ENCODE results near the gene RNF19B. TPM values are rescaled to one million over a fixed set of nuclear protein-coding genes. Genes with fewer than 3 reads are reported as not detected.
"Not testable (repeated sequence)": the region's sequence is repeated elsewhere in the genome, so short reads cannot be mapped to it uniquely, and the experiment has no call there.

The RNF19B gene
- total RNA-seq, 1 donor from 2014 or later = 12.3 TPM

DNA sequence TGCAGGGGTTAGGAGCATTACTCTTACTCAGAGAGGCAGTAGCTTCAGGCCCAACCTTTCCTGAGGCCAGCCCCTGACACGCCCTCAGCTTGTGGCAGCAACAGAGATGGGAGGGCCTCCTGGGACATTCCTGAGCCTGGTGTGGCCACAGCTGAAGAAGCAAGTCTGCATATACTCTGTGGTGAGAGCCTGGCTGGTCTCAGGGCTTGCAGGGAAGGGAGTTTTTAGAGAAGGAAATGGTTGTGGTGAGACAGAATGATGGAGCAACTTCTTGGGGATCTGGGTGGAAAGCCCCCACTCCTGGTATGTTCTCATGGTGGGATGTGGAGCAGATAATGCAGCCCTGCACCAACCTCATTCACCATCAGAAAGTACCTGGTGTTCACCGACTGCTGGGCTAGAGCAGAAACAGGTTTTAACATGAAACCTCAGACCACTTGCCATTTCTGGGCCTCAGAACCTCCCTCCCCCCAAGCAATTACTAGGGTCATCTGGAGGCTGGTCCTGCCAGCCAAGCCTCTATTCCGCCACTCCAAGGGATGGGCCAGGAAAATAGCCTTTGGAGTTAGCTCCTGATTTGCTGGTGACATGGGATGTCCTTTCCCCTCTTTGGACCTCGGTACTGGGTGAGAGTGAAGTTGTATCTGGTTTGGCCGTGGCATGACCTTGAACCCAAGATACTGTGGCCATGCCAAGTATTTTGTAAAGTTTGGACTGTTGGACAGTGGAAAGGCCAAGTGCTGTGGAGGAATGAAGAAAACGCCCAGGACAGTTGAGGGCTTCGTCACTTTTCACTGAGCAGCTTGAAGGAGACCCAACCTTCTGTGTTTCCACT lies 28.1 kb upstream of the RNF19B start:
- DNase-seq (ENCODE audit: low spot score) = peak; percentile 91

DNA sequence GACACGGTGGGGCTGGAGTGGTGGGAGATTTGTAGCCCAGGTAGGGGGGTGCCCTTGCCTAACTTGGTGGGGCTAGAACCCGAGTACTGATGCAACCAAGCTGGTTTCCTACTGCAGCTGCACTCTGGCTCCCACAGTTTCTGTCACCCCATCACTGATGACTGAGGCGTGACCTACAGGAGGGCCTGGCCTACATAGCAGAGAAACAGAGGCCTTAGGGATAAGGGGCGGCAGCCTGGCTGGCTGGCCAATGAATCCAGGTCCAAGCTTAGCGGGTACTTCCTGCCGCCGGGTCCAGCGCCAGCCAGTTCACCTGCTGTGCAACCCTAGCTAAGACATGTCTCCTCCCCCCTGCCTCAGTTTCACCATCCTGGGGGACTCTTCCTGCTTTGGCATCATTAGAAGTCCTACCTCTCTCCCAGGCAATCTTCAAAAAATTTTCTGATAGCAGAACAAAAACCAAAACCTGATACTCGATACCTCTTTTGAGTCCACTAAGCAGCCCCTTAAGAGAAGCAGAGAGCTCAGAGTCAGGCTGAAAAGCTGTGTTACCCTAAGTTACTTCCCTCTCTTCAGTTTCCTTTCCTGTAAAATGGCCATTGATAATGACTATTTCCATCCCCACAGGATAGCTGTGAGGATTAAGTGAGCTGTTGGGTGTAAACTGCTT lies 27.3 kb upstream of the RNF19B start:
- no peak for DNase-seq (ENCODE audit: low spot score)

GRCh38 chr1:32991386-32991785 lies 26.8 kb upstream of the RNF19B start:
- no peak for DNase-seq (ENCODE audit: low spot score)

DNA sequence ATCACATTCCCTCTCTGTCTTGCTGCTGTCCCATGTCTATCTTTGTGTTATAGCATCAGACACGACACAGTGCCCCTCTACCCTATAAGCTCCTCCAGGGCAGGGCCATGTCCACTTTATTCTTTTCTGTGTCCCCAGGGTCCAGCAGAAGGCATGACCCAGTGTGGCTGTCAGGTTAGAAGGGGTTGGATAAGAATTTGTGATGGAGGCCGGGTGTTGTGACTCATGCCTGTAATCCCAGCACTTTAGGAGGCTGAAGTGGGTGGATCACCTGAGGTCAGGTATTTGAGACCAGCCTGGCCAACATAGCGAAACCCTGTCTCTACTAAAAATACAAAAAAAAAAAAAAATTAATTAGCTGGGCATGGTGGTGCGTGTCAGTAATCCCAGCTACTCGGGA lies 26.3 kb upstream of the RNF19B start:
- no peak for DNase-seq (ENCODE audit: low spot score)

DNA sequence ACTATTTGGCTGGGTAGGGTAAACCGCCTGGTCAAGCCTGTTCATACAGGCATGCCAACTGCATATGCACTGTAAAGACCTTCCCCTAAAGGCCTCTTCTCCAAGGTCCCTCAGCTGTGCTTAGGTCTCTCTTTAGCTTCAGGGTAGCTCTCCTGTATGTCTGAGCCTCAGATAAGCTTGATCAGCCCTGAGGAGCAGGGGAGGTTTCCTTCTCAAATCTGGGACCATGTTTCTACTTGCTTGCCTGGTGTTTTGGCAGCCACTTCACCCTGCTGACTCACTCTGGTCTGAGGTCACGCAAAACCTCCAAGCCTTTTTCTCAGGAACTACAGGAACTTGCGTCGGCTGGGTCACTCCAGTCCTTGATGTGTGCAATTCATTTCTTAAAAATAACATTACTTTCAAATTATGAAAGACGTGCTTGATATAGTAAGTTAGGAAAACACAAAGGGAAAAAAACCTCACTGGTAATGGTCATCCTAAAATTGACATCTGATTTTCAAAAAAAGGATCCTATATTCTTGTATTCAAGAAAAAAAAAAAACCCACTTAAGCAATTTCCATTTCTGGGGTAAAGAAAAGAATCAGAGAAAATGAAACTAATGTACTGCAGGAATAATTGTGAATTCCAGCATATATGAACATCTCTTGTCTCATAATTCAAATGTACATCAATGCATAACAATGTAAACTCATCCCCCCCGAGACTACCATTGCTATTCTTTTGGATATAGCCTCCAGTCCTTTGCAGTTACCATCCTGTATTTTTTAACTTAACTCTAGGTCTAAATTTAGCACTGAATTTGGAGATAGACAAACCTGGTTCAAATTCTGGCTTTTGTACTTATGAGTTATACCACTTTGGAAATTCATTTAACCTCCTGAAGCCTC lies 24.8 kb upstream of the RNF19B start:
- DNase-seq (ENCODE audit: low spot score) = peak; percentile 88

DNA sequence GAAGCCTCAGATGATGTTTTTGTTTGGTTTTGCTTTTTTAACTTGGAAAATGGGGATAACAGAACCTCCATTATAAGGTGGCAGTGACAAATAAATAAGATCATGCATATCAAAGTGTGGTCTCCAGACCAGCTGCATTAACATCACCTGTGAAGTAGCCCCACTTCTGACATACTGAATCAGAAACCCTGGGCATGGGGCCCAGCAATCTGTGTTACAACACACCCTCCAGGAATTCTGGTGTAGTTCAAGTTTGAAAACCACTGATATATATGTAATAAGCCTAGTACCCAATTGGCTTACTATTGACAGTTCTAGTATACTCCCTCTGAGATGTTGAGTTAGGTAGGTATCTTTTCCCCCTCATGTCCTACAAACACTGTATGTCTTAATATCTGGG lies 24.1 kb upstream of the RNF19B start:
- DNase-seq (ENCODE audit: low spot score) = no peak

DNA sequence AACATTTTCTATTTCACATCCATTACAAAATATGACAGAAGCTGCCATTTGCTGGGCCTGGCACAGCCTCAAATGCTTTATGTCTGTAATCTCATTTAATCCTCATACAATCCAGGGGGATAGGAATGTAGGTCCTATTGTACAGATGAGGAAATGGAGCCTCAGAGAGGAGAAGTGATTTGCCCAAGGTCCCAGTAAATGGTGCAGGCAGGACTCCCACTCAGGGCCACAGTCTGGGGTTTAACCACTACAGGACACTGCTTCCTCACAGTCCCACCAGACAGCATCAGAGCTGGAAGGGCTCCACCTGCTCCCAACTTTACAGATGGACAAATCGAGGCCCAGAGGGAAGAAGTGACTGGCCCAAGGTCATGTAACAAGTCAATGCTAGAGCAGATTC lies 20.6 kb upstream of the RNF19B start:
- DNase-seq (ENCODE audit: low spot score) = no peak

DNA sequence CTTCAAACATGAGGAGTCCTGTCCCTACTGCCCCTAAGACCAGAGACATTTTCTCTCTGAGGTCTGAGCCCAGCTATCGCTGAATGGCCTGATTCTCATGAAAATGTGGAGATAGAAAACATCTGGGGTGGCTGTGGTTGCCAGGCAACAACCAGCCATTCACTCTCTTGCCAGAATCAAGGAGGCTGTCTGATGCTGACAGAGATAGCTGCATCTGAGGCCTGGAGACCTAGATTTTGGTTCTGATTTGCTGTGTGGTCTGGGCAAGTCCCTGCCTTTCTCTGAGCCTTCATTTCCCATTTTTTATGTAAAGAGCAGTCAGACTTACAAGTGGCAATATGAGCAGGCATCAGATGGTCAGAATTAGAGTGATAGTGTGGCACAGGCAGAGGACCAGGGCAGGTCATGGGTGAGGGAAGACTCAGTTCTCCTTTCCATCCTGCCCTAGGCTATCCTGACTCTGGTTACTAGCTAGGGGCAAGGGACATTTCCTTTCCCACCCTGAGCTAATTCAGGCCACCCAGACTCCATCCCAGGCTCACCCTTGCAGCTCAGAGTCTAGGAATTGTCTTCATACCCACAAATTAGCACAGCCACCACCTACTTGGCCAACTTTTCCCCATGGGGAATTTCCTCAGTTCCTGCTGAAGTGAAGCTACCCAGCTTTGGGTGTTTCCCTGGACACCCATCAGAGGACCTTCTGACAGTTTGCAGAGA lies 20.0 kb upstream of the RNF19B start:
- DNase-seq (ENCODE audit: low spot score) = peak; percentile 54

DNA sequence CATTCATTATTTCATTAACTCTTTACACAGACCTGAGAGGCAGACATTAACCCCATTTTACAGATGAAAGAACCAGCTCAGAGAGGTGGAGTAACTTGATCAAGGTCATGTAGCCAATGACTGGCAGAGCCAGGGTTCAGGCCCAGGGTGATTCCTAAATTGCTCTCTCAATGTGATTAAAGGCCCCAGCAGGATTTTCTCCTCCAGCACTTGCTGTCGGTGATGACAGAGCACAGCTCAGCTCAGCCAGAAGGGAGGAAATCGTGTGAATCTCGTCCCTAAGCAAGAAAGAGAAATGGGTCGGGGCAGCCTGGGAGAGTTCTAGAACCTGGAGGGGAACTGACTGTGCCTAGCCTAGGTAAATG lies 19.5 kb upstream of the RNF19B start:
- no peak for DNase-seq (ENCODE audit: low spot score)

GRCh38 chr1:32983020-32983419 lies 18.4 kb upstream of the RNF19B start:
- no peak for DNase-seq (ENCODE audit: low spot score)

- peak; percentile 69 for DNase-seq (ENCODE audit: low spot score)
Measured at GRCh38 chr1:32981003-32981901, 16.6 kb upstream of the RNF19B start.

DNA sequence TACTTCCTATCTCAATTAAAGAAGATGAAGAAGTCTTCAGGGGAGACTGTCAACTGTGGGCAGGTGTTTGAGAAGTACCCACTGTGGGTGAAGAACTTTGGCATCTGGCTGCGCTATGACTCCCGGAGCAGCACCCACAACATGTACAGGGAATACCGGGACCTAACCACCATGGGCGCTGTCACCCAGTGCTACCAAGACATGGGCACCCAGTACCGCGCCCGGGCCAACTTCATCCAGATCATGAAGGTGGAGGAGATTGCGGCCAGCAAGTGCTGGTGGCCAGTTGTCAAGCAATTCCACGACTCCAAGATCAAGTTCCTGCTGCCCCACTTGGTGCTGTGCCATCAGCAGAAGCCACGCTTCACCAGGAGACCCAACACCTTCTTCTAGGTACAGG lies 15.5 kb upstream of the RNF19B start:
- no peak for DNase-seq (ENCODE audit: low spot score)

DNA sequence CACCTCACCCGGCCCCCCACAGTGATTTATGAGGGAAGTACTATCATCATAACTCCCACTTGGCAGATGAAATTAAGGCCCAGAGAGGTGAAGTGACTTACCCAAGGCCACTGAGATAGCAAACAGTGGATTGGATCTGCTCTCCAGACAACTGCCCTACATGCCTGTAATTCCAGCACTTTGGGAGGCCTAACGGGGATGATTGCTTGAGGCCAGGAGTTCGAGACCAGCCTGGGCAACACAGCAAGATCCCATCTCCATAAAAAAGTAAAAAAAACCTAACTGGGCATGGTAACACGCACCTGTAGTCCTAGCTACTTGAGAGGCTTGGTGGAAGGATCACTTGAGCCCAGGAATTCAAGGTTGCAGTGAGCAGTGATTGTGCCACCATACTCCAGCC lies 14.2 kb upstream of the RNF19B start:
- DNase-seq (ENCODE audit: low spot score) = no peak

DNA sequence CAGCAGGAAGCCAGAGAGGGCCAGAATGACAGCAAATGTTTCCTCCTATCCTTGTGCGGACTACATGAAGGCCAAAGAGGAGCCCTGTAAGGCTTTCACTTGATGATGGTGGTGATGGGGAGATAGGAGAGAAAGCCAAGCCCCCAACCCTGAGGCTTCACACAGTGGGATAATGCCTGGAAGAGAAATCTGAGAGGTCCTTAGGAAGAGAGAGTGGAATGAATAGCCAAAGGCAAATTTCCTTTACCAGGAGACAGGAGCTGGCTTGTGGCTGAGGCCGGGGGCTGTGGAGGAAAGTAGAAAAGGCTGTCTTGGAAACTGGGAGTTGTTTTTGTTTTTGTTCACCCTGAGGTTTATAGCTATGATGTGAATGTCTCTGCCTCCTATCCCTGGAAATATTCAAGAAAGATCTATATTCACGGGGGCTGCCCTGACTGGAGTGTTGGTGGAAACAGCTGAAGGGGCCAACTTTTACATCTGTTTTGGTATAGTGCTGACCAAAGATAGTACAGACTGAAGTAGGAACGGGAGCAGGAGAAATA lies 13.0 kb upstream of the RNF19B start:
- no peak for DNase-seq (ENCODE audit: low spot score)

GRCh38 chr1:32975055-32975454 lies 10.4 kb upstream of the RNF19B start:
- DNase-seq (ENCODE audit: low spot score) = not testable (repeated sequence)

DNA sequence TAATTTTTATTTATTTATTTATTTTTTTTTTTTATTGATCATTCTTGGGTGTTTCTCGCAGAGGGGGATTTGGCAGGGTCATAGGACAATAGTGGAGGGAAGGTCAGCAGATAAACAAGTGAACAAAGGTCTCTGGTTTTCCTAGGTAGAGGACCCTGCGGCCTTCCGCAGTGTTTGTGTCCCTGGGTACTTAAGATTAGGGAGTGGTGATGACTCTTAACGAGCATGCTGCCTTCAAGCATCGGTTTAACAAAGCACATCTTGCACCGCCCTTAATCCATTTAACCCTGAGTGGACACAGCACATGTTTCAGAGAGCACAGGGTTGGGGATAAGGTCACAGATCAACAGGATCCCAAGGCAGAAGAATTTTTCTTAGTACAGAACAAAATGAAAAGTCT lies 8.8 kb upstream of the RNF19B start:
- DNase-seq (ENCODE audit: low spot score) = not testable (repeated sequence)

GRCh38 chr1:32972814-32973428 lies 8.3 kb upstream of the RNF19B start:
- DNase-seq (ENCODE audit: low spot score) = peak; percentile 61

DNA sequence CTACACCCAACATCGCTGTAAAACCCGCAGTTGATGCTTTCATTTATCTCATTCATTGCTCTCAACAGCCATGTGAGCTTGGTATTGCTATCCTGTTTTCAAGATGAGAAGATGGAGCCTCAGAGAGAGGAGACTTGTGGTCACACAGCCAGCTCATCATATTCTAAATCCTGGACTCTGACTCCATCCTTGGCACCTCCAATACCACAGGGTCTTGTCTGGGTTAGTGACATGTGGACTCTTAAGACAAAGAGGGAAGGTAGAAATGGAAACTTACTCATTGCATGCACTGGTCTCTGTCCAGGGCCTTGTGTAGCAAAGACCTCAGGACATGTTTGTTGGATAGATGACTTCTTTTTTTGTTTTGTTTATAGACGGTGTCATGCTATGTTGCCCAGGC lies 7.0 kb upstream of the RNF19B start:
- no peak for DNase-seq (ENCODE audit: low spot score)

- no peak for DNase-seq (ENCODE audit: low spot score)
Measured at GRCh38 chr1:32971156-32971555, 6.5 kb upstream of the RNF19B start.

GRCh38 chr1:32969566-32969965 lies 5.0 kb upstream of the RNF19B start:
- no peak for DNase-seq (ENCODE audit: low spot score)
